NCI-H128 (cell line): ENCODE results near the gene BSCL2.
A peak's percentile ranks its signal among the peaks of the same experiment; 100 is the strongest.
"Not testable (repeated sequence)": the region's sequence is repeated elsewhere in the genome, so short reads cannot be mapped to it uniquely, and the experiment has no call there.

Experiments
- DNase-seq: peaks from one replicate; lab custom pipeline; 2025; ENCODE audit not compliant: unreplicated experiment; lab: John Stamatoyannopoulos, UW

Gene BSCL2

GRCh38 chr11:62707277-62707861 is at the start of gene BSCL2, which contains the start of gene GNG3:
TSS of gene BSCL2 (minus strand) at chr11:62707424. CDS start at chr11:62707195, 229 bp downstream.
TSS of gene GNG3 (plus strand) at chr11:62707676. CDS start at chr11:62708296, 620 bp downstream.
- DNase-seq: peak; percentile 23

GRCh38 chr11:62755086-62755615 is 47.9 kb upstream of the BSCL2 start:
- no peak for DNase-seq

- peak; percentile 95 for DNase-seq
Observed at GRCh38 chr11:62753736-62754603, 46.7 kb upstream of the BSCL2 start, which contains the start of gene ZBTB3. TSS of gene ZBTB3 (minus strand) at chr11:62754160. CDS start at chr11:62753664, 496 bp downstream.

GRCh38 chr11:62752994-62753735 is 45.9 kb upstream of the BSCL2 start:
- DNase-seq: no peak

GRCh38 chr11:62752177-62752785 is 45.1 kb upstream of the BSCL2 start:
- DNase-seq: no peak

GRCh38 chr11:62749931-62750330 is 42.7 kb upstream of the BSCL2 start:
- DNase-seq: not testable (repeated sequence)

- DNase-seq: no peak
Observed at GRCh38 chr11:62747475-62748160, 40.4 kb upstream of the BSCL2 start.

GRCh38 chr11:62737196-62737595 is 30.0 kb upstream of the BSCL2 start:
- DNase-seq: no peak

- DNase-seq: no peak
Observed at GRCh38 chr11:62732830-62733229, 25.6 kb upstream of the BSCL2 start.

GRCh38 chr11:62730076-62730475 is 22.9 kb upstream of the BSCL2 start:
- not testable (repeated sequence) for DNase-seq

GRCh38 chr11:62728171-62728988 is 21.2 kb upstream of the BSCL2 start, which contains the start of gene TTC9C:
TSS of gene TTC9C (plus strand) at chr11:62728486. CDS start at chr11:62728849, 363 bp downstream.
- peak; percentile 62 for DNase-seq

- DNase-seq: peak; percentile 96
Observed at GRCh38 chr11:62727872-62728170, 20.6 kb upstream of the BSCL2 start.

GRCh38 chr11:62727165-62727871 is 20.1 kb upstream of the BSCL2 start, which contains the start of gene HNRNPUL2:
TSS of gene HNRNPUL2 (minus strand) at chr11:62727457. CDS start at chr11:62727156, 301 bp downstream.
- peak; percentile 99 for DNase-seq

GRCh38 chr11:62726915-62727164 is 19.6 kb upstream of the BSCL2 start:
- no peak for DNase-seq

- DNase-seq: no peak
Observed at GRCh38 chr11:62726156-62726914, 19.1 kb upstream of the BSCL2 start.

- DNase-seq: no peak
Observed at GRCh38 chr11:62725646-62726045, 18.4 kb upstream of the BSCL2 start.

GRCh38 chr11:62724171-62724570 is 16.9 kb upstream of the BSCL2 start:
- no peak for DNase-seq

GRCh38 chr11:62721994-62722393 is 14.8 kb upstream of the BSCL2 start:
- no peak for DNase-seq
